Stimulated activated CD4-positive, alpha-beta T cell treated with anti-CD3 and anti-CD28 coated beads, Interleukin-15, amount 100 ng/mL, for 24 hours (primary cell): ENCODE results near the gene UBTFL1.
A peak's percentile ranks its signal among the peaks of the same experiment; 100 is the strongest.
"Not testable (repeated sequence)": the region's sequence is repeated elsewhere in the genome, so short reads cannot be mapped to it uniquely, and the experiment has no call there.

Experiments
- DNase-seq: peaks from one replicate; pipeline ENCODE4 v3.0.0-alpha.2; 2020

Gene UBTFL1

GRCh38 chr11:90085650-90086049 lies at the start of gene UBTFL1:
Gene UBTFL1, plus strand, starts transcription at chr11:90085950. Its CDS starts 0 bp downstream, at chr11:90085950.
- not testable (repeated sequence) for DNase-seq

GRCh38 chr11:90051591-90052209 lies 34.0 kb upstream of the UBTFL1 start:
- DNase-seq = not testable (repeated sequence)

GRCh38 chr11:90052311-90052710 lies 33.4 kb upstream of the UBTFL1 start:
- peak; percentile 3 for DNase-seq

GRCh38 chr11:90053545-90053944 lies 32.2 kb upstream of the UBTFL1 start:
- not testable (repeated sequence) for DNase-seq

GRCh38 chr11:90088731-90089130 lies 3.0 kb downstream of the UBTFL1 start:
- not testable (repeated sequence) for DNase-seq

- not testable (repeated sequence) for DNase-seq
These were observed 9.6 kb downstream of the UBTFL1 start for GRCh38 chr11:90095230-90095924.

GRCh38 chr11:90098261-90098660 lies 12.5 kb downstream of the UBTFL1 start:
- DNase-seq = not testable (repeated sequence)

GRCh38 chr11:90100431-90100830 lies 14.7 kb downstream of the UBTFL1 start:
- no peak for DNase-seq

GRCh38 chr11:90113541-90113940 lies 27.8 kb downstream of the UBTFL1 start:
- no peak for DNase-seq

GRCh38 chr11:90120191-90120590 lies 34.4 kb downstream of the UBTFL1 start:
- DNase-seq = no peak

- no peak for DNase-seq
These were observed 38.6 kb downstream of the UBTFL1 start for GRCh38 chr11:90124371-90124770.

- no peak for DNase-seq
These were observed 39.2 kb downstream of the UBTFL1 start for GRCh38 chr11:90124946-90125345.

GRCh38 chr11:90133560-90134477 lies 48.1 kb downstream of the UBTFL1 start:
- no peak for DNase-seq

- DNase-seq = peak; percentile 6
These were observed 48.8 kb downstream of the UBTFL1 start, which contains the start of gene NAALAD2 for GRCh38 chr11:90134478-90135003. Gene NAALAD2, plus strand, starts transcription at chr11:90134663. Its CDS starts 96 bp downstream, at chr11:90134759.

- no peak for DNase-seq
These were observed 49.3 kb downstream of the UBTFL1 start for GRCh38 chr11:90135016-90135415.
